Activated naive CD4-positive, alpha-beta T cell treated with anti-CD3 and anti-CD28 coated beads, Interleukin-2, amount 50 U/mL, for 16 hours (primary cell): Measurements from ENCODE around the gene MAPK9.

ENCODE experiments used
- DNase-seq: peaks from one replicate; pipeline ENCODE4 v3.0.0-alpha.2; 2020

The MAPK9 gene

DNA sequence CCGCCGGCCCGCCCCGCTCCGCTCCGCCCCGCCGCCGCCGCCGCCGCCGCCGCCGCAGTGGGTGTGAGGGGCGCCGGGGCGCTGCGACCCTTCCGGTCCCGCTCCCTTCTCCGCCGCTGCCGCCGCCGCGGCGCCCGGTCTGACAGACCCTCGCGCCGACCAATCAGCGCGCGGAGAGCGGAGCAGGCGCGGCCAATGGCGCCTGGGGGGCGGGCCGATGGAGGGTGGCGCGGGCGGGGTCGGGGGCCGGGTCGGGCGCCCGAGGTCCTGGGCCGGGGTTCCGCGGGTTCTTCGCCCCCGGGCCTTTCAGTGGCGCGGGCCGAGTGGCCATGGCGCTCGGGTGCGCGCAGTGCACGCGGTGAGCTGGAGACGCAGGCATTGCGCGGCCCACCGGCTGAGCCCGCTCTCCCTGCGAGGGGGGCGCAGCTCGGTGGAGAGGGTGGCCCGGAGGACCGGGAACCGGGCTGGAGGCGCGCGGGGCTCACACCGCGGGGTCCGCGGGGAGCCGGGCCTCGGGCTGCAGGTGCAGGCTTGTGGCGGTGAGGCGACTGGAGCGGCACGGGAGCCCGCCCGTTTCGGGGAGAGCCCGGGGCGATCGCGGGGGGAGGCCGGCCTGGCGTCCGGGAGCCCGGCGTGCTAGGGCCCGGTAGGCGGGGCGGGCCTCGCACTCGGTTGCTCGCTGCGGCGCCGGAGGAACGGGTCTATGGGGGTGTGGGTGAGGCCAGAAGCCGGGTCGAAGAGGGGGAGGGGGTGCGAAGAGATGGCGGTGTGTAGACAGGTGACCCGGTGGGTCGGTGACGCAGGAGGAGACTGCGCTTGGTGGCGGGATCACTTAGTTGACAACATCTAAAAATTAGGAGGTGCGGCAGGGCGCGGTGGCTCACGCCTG is at the start of gene MAPK9:
TSS of gene MAPK9 (minus strand) at position 141 of the 889 bp plus-strand sequence. CDS start 11,522 bp downstream, outside the sequence.
- peak; percentile 88 for DNase-seq

DNA sequence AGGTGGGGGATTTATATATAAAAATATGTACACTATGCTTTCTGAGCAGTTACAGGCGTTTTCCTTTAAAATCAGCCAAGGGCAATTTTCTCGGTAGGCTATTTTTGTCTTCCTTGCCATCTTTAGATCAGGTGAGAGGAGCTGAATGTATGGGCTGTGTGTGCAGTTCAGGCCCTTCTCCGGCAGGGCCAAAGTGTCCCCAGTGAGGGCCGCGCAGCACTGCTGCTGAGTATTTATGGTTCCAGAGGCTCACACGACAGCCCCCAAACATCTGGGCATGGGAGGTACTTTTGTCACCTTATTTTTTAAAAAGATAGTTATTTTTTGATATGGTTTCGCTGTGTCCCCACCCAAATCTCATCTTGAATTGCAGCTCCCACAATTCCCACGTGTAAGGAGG is 49.7 kb upstream of the MAPK9 start:
- no peak for DNase-seq

DNA sequence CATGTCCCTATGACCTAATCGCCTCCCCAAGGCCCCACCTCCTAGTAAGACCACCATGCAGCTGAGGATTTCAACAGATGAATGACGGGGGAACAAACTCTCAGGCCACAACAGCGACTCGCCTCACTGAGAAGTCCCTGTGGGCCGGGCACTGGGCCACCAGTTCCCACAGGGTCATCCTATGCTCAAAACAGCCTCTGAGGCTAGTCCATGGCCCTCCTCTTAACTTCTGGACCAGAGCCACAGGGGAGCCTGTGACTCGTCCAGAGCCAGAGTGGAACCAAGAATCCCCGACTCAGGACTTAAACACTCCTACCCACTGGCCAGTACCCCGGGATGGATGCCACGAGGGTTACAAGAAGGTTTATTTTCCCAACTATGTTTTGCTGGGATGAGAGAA is 49.0 kb upstream of the MAPK9 start:
- DNase-seq, result no peak

DNA sequence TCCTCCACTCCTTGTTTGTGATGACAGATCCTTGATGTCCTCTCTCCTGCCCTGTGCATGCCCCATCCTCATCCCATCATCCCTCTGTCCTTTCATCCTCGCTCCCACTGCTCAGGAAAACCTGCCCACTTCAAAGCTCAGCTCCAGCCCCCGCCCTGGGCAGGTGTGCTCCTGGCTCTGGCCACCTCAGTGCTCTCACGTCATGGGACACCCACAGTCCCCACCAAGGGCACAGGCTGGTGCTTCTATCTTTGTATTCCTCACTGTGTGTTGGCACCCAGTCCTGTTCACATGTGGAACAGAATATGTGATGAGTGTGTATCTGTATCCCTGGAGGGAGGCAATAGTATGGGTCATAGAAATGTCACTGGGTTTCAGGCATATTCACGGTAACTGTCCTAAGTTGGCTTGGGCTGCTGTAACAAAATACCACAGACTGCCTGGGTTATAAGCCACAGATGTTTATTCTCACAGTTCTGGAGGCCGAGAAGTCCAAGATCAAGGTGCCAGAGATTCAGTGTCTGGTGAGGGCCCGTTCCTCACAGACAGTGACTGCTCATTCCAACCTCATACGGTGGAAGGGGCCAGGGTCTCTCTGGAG is 47.8 kb upstream of the MAPK9 start:
- no peak for DNase-seq

DNA sequence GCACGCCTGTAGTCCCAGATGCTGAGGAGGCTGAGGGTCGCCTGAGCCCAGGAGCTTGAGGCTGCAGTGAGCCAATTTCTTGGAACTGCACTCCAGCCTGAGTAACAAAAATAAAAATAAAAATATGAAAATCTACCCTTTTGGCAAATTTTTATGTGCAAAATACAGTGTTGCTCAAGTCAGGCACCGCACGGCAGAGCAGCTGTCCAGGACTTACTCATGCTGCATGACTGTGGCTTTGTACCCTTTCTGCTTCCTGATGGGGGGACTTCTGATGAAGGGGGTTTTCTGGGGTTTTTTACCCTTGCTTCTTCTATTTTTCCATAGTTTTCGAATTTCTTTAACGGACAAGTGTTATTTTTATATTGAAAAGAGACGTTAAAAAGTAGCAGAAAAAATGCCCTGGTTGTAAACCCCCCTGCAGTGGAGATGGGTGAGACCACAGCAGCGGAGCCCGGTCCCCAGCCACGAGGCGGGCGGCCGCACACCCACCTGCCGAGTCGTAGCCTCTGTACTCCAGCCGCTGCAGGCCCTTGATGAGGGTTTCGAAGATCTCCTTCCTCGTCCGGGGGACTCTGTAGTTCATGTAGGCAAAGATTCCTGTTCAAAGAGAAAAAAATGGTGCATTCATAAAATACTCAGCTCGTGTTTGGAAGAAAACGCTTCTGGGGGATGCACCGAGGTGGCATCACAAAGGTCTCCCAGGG is 46.3 kb upstream of the MAPK9 start:
- DNase-seq, result no peak

DNA sequence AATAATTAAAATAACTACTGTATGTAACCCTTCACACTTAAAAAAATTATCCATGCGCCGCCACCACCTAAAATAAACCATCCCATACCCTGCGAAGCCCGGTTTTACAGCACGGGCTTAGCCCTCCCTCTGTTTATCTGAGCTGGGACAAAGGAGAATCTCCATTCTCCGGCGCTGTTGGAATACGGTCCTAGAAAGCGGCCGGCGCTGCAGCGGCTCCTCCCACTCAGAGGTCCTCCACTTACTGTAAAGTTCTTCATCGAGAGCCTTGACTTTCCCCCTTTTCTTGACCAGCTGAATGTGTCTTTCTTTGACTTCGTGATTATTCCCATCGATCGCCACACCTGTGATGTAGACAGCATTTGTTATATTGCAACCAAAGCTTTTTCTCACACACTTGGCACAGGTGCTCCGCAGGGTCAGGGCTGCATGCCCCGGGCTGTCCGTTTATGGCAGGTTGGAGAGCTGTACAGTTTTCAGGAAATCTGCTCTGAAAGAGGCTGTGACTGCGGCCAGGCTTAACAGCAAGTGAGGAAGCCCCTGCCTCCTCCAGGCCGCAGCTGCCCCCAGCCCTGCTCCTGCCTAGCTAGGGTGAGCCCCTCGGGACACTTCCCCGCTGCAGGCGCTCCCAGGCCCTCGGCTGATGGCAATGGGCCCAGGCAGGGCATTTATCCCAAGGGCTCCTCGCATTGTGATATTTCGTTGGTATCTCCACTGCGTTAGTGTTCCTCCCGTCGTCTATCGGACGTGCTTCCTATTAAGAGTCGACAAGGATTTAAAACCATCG is 44.5 kb upstream of the MAPK9 start:
- no peak for DNase-seq

DNA sequence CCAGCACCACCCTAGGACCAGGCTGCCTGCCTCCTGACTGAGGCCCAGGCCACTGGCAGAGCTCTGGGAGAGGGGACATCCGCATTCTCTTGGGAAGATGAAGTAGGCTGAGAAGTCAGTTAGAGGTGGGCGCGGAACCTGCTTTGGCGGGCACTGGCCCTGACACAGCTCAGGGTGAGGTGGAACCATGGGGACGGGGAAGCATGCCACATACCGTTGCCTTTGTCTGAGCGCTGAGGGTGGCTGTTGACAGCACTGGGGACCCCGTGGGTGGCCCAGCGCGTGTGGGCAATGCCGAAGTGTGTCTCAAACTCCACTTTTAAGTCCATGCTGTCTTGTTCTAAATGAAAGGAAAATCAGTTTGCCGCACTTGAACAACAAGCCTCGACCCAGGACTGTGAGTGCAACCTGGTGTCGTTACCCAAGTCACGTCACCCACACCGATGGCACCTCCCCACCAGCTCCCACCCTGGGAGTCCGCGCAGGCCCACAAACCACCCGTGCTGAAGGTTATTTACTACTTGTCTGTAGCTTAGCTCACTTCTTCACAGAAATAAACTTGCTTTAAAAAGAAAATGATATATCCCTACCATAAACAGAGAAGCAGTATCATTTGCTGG is 43.8 kb upstream of the MAPK9 start:
- no peak for DNase-seq

DNA sequence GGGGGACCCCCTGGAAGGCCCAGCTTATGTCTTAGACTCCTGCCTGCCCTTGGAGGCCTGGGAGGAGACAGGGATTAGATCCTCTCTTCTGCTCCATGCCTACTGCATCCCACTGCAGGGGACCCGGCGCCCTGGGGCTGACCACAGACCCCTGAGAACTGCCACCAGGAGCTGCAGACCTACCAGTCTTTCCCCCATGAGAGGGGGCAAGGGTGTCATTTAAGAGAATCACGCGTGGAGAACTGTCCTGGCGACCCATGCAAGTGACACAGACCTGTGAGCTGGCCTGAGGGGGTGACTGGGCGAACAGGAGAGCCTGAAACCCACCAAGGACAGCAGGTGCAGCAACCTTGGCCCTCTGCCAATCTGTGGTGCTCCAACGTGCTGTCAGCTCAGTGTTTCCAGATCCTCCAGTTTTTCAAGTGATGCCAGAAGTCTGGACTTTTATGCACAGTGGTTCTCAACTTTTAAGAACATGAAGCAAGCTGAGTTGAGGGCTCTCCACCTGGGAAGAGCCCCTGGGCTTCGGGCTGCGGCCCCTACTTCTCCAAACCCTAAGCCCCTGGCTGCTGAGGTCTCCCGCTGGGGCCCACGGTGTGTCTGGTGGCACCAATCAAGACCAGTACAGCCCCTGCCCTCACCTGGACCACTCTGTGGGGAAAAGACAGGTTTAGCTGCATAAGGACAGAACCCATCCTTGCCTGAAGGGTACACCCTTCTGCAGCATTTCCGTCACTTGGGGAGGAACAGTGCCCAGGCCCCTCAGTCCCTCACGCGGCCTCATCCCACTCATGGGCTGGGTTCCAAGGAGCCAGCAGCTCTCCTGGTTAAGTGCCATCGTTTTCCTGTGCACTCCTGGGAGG is 43.1 kb upstream of the MAPK9 start:
- DNase-seq, result no peak

DNA sequence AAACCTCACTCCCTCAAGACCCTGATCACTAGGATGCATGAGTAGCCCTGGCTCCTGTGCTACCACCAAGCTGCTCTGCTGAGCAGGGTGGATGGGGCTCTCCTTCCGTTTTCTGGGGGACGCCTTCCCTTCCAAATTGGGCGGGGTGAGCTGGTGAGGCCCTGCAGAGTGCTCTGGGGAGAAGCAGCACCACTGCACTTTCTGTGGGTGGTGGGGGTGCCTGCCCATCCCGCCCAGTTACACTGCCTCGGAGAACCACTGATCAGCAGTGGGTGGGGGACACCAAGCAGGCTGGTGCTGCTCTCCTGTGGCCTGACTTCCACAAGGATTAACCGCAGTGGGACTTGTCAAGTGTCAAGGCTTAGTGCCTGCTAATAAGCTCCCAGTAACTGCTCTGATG is 42.3 kb upstream of the MAPK9 start:
- DNase-seq, result no peak

DNA sequence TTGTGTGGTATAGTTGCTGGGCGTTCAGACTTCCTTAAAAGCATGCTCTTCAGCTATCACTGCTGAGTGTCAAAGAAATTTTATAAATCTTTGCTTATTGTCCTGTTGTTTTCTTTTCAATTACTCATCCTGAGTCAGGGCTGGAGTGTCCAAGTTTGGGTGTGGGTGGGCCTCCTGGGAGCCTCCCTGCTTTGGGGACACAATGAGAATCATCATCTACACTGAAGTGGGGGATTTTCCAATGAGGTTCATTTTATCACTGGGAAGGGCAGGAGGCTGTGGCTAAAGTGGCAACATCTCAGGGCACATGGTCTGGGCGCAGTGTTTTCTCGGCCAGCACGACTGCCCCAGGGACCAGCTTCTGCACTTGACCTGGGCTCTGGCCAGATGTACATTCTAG is 41.8 kb upstream of the MAPK9 start:
- no peak for DNase-seq

DNA sequence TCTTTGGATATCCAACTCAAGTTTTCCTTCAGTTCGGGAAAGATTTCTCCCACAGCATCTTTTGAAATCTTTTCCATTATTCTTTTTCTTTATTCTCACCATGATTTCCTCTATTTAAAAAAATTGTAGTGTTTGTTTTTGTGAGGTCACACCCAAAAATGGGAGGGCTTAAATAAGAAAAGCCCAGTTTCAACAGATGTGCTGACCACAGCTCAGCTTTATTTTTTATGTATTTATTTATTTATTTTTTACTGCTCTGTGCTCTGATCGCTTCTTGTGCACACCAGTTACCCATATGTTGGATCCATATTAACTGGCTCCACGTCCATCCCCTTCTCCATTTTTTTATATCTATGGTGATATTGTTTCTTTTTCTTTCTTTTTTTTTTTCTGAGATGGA is 41.0 kb upstream of the MAPK9 start:
- no peak for DNase-seq

DNA sequence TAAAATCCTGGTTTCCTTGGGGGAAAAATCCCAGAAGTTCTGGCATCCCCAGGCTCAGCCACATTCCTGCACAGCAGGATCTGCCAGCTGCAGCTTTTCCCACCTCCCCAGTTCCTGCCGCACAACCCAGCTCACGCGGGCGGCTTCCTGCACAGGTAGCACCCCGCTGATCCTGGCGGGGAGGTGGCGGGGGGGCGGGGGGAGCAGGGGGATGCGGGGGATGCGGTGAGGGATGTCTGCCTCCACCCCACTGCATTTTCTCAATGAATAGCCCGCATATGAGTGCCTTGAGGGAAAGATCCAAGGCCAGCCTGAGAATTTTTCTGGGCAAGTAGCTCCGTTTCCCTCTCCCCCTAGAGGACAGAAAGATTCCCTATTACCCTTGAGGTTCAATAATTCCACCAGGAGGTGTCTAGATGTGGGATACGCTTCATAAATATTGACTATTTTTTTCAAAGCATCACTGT is 40.2 kb upstream of the MAPK9 start:
- no peak for DNase-seq

DNA sequence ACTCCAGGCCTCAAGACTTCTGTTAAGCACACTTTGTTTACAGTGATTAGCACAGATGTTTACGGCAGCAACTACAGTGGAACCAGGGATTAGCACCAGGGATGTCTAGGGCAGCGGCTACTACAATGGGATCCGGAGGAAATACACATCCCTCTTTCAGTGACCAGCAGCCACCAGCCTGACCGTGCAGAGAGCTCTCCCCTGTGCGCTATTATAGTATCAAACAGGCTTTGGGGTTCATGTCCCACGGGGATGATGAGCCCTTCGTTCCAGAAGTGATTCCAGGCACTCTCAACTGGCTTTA is 39.7 kb upstream of the MAPK9 start:
- DNase-seq, result no peak

DNA sequence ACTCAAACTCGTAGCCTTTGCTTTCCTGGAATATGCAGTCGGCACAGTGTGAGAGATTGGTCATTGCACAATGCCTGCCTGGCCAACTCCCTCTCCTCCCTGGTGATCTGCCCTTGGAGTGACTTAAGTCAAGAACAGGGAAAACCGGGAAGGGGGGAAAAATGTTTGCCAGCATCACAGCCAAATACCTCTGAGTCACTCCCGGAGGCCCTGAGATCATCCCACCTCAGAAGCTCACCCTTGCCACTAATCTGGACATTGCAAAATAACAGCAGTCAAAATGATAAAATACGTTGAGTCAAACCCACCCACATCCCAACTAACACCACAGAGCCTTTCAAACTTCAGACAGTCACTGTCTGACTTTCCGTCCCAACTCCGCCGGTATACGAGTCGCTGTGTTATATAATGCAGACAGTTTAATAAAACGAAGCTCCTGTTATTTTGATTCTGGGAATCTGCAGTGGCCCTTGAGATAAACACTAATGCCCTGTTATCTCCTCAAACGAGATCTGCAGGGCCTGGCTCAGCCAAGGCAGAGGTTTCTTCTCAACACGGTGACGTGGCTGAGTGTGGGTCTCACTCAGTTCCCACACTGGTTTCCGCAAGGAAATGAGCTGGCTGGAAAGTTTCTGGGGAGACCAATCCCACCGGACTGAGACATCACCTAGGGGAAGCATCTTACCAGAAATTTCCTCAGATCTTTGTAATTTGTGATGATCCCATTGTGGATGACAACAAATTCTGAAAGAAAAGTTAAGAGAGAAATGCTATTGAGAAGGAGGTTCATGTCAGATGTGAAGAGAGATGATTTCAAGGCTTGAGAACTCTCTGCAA is 39.1 kb upstream of the MAPK9 start:
- DNase-seq, result no peak

DNA sequence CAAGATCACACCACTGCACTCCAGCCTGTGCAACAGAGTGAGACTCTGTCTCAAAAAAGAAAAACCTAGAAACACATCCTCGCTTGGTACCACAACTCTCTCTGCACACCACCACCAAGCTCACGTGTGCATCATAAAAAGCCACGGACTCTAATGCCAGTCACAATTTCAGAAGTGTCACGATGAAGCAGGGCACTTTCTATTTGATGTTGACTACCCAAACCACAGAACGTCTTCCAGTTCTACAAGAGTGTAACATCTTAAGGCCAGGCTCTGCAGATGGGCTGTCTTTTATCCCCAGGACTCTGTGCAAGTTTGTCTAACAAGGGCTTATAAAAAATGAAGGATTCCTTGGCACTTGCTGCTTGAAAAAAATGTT is 38.4 kb upstream of the MAPK9 start:
- no peak for DNase-seq

DNA sequence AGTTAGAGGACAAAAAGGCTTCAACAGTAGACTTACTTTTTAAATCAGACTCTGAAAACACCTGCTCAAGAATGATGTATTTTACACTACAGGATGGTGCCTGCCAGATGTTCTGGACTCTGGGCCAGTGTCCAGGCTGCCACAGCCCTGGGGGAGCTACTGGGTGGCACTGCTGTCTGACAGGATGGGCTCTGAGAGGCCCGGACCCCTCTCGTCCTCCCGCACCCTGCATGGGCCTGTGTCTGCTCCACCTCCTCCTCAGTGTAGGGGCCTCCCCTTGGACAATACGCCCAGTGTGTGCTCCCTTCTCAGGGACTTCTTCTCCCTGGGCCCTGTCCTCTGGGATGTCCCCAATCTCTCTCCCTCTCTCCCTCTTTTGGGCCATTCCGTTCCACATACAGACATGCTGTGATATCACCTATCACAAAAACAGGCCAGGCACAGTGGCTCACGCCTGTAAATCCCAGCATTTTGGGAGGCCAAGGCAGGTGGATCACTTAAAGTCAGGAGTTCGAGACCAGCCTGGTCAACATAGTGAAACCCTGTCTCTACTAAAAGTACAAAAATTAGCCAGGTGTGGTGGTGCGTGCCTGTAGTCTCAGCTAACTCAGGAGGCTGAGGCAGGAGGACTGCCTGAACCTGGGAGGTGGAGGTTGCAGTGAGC is 37.9 kb upstream of the MAPK9 start:
- no peak for DNase-seq

DNA sequence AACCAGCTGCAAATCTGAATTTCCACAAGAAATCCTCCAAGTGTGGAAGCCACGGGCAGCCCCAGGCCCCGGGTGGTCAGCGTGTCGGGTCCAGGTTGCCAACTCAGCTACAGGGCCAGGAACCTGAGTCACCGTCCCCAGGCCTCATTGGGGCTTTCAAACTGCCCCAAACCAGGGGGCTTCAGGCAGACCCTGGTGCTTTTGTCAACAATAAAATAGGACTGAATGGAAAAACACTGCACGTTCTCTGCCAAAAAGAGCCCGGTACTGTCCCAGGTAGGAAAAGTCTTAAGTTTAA is 37.2 kb upstream of the MAPK9 start:
- no peak for DNase-seq

DNA sequence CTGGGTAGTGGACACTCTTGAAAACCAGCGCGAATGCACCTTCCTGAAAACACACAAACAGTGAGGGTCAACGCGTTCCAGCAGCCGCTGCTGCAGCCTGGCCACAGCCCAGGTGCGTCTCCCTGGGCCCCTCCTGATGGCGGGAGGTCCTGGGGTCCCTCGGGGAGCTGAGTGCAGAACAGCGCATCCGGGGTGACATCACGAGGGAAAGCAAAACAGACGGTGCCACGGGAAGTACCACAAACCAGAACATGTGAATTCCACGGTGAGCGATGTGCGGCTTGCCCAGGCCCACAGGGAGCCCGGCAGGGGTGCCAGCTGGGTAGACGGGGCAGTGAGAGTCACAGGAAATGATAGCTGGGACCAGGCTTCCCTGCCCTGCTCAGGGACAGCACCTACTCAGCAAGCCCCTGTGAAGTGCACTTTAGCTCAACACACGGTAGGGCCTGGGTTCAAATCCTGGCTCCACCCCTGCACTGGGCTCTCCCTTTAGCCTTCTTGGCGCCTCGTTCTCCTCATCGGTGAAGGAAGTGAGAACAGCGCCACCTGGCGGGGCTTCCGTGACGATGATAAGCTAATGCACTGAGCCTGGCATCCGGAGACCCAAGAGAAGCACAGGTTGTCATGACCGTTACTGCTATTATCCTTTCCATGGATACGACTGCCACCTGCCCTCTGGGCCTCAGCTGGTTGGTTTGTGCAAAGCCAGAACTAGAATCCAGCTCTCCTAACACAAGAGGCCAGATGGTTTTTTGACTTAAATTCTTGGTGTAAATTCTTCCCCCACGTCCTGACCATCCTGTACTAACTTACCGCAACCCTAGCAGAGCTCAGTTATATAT is 36.6 kb upstream of the MAPK9 start:
- DNase-seq, result peak; percentile 83

DNA sequence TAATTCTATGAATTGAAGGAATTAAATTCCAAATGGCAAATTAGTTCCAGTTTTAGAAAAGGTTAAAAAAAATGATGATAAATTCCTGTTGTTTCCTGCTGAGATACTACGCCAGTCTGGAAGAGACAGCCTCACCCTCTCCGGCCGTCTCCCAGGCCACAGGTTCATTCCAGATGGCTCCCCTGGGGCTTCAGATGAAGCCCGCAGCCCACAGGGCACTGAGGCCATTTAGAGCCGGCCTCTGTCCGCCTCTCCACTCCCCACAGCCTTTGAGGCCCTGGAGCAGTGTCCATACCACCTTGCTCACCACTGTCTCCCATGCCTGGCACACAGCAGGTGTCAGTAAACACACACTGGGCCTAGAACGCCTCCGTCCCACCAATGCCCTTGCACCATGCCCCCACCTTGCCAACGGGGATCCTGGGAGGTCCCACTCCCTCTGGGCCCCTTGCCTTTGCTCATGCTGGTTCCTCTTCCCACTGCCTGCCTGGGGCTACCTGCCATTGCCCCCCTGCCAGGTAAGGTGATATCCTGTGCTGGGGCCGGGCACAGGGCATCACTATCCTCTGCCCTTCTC is 35.2 kb upstream of the MAPK9 start:
- no peak for DNase-seq
